ENCODE data around the gene ZDHHC3.
"Not testable (repeated sequence)": the region's sequence is repeated elsewhere in the genome, so short reads cannot be mapped to it uniquely, and the experiment has no call there.

ZDHHC3 gene

GRCh38 chr3:44963571-44964325, 12.2 kb downstream of the ZDHHC3 start:
- no peak for DNase-seq

GRCh38 chr3:44962621-44963393, 13.2 kb downstream of the ZDHHC3 start:
- DNase-seq, result peak; percentile 96

GRCh38 chr3:44961888-44962287, 14.1 kb downstream of the ZDHHC3 start:
- no peak for DNase-seq

GRCh38 chr3:44960387-44961026, 15.5 kb downstream of the ZDHHC3 start:
- no peak for DNase-seq

- DNase-seq, result no peak
Observed at GRCh38 chr3:44958386-44958785, 17.6 kb downstream of the ZDHHC3 start.

- no peak for DNase-seq
Observed at GRCh38 chr3:44957986-44958385, 18.0 kb downstream of the ZDHHC3 start.

GRCh38 chr3:44955917-44956316, 20.1 kb downstream of the ZDHHC3 start:
- DNase-seq, result no peak

GRCh38 chr3:44954962-44955361, 21.0 kb downstream of the ZDHHC3 start:
- DNase-seq, result no peak

GRCh38 chr3:44954304-44954703, 21.7 kb downstream of the ZDHHC3 start:
- DNase-seq, result no peak

- DNase-seq, result no peak
Observed at GRCh38 chr3:44952689-44953088, 23.3 kb downstream of the ZDHHC3 start.

- DNase-seq, result no peak
Observed at GRCh38 chr3:44950275-44950734, 25.7 kb downstream of the ZDHHC3 start.

GRCh38 chr3:44949770-44950169, 26.2 kb downstream of the ZDHHC3 start:
- DNase-seq, result not testable (repeated sequence)

GRCh38 chr3:44948239-44948638, 27.7 kb downstream of the ZDHHC3 start:
- DNase-seq, result no peak

- no peak for DNase-seq
Observed at GRCh38 chr3:44942202-44942921, 33.6 kb downstream of the ZDHHC3 start.

- peak; percentile 82 for DNase-seq
Observed at GRCh38 chr3:44939581-44940036, 36.4 kb downstream of the ZDHHC3 start.

- no peak for DNase-seq
Observed at GRCh38 chr3:44932986-44933944, 42.7 kb downstream of the ZDHHC3 start.

GRCh38 chr3:44932271-44932670, 43.7 kb downstream of the ZDHHC3 start:
- DNase-seq, result no peak

- no peak for DNase-seq
Observed at GRCh38 chr3:44931791-44932190, 44.2 kb downstream of the ZDHHC3 start.

GRCh38 chr3:44930911-44931310, 45.1 kb downstream of the ZDHHC3 start:
- no peak for DNase-seq

- DNase-seq, result no peak
Observed at GRCh38 chr3:44929782-44930181, 46.2 kb downstream of the ZDHHC3 start.

- DNase-seq, result no peak
Observed at GRCh38 chr3:44927371-44927770, 48.6 kb downstream of the ZDHHC3 start.

GRCh38 chr3:44926921-44927320, 49.1 kb downstream of the ZDHHC3 start:
- no peak for DNase-seq
